Non-pigmented ciliary epithelial cell (primary cell): Measurements from ENCODE around the gene C1QTNF6.

Experiments used
- DNase-seq: peaks from one replicate; pipeline ENCODE4 v3.0.0-alpha.2; 2010; ENCODE audit warnings: low read depth

C1QTNF6 gene

DNA sequence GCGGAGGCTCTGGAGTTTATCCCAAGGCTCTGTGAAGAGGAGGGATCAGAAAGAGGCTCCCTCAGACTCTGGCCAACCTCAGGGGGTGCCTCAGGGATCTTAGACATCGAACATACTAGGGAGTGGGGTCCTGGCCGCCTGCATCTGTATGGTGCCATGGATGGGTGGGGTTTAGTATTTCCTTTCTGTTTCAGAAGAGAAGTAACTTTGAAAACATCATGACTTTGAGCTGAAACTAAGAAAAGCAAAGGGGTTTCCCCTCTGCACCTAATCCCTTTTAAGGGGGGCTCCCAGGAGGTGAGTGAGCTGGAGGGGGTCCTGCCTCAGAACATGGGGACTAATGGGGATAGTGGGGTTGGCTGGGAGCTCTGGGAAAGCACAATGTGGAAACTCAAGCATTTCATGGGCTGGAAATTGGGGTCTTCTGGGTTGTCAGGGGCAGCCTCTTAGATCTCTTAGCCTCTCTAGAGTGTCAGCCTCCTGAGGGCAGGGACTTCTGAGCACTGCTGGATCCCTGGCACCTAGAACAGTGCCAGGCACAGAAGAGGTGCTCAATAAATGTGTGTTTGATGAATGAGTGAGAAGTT, 36.0 kb upstream of the C1QTNF6 start:
- DNase-seq, result no peak

DNA sequence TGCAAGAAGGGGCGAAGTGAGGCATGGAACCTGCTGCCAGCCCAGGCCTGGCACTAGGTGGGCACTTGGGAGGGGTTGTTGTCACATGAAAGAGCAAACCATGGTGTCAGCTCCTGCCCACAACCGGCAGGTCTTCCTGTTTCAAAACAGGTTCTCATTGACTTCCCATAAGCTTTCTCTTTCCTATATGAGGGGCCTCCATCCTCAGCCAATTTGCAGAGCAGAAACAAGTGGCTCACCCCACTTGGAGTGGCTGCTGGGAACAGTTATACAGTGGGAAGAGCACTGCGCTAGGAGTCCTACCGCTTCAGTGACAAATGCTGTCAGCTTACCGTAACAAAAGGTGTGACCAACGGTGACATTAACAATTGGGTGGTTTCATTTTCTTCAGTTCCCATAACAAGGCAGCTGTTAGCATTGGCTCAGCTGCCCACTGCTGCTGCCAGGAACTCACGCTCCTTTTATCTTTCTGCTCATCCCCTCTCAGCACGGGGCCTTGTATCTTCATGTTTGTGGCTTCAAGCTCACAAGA, 34.5 kb upstream of the C1QTNF6 start:
- no peak for DNase-seq

DNA sequence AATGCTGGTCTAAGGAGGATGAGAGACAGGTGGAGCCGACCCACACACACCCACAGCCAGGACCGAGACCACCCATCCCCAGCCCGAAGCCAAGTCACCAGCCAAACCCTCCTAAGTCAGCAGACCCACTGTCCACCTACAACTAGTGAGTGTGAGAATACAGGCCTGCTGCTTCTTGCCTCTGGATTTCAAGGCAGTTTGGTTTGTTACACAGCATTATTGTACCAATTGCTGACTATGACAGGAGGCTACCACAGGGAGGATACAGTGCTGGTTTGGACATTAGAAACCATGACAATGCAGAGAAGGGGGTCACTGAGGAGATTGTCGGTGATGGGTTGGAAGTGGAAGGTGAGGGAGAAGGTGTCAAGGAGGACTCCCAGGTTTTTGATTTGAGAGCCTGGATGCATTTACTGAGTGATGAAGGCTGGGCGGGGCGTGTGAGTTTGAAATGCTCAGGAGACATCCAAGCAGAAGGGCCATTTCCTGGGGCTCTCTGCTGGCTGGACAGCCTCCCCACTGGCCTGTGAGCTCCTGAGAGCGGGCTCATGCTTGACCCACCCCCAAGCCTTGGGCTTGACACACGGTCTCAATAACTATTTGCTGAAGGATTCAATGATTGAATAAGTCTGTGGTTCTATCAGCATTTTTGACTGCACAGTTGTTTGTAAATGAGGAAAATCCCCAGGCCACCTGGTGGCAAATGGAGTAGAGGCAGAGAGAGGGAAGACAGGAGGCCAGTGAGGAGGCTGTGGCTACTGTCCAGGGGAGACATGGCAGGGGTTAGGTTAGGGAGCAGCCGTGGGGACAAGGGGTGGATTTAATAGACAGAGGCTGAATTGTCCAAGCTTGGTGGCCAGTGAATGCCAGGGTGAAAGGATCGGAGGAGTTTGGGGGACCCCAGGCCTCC, 33.6 kb upstream of the C1QTNF6 start:
- no peak for DNase-seq

- no peak for DNase-seq
Measured at GRCh38 chr22:37220543-37220981, 32.5 kb upstream of the C1QTNF6 start.

- DNase-seq, result no peak
Measured at GRCh38 chr22:37219533-37219932, 31.5 kb upstream of the C1QTNF6 start.

- DNase-seq, result no peak
Measured at GRCh38 chr22:37218771-37219411, 30.8 kb upstream of the C1QTNF6 start.

- no peak for DNase-seq
Measured at GRCh38 chr22:37218399-37218770, 30.3 kb upstream of the C1QTNF6 start.

DNA sequence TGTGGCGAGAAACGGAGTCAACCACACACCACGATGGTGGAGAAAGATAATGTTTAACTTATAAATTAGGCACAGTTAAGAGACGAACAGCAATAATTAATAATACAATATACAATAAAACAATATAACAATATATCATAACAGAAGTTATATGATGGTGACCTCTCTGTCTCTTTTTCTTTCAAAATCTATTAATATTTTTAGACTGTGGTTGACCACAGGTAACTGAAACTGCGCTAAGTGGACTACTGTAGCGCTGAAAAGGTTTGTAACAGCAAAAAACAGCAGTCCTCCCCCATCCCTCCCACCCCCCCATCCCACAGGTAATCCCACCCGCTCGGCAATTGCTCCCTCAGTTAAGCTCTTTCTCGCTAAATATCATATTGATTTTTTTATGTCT, 27.8 kb upstream of the C1QTNF6 start:
- DNase-seq, result no peak

GRCh38 chr22:37214731-37215030, 26.6 kb upstream of the C1QTNF6 start:
- no peak for DNase-seq

GRCh38 chr22:37213941-37214730, 26.1 kb upstream of the C1QTNF6 start:
- DNase-seq, result no peak

- no peak for DNase-seq
Measured at GRCh38 chr22:37213218-37213855, 25.3 kb upstream of the C1QTNF6 start.

- no peak for DNase-seq
Measured at GRCh38 chr22:37212174-37212906, 24.3 kb upstream of the C1QTNF6 start, which contains the start of gene SSTR3. TSS of gene SSTR3 (minus strand) at chr22:37212477. CDS start at chr22:37207803, 4,674 bp downstream.

DNA sequence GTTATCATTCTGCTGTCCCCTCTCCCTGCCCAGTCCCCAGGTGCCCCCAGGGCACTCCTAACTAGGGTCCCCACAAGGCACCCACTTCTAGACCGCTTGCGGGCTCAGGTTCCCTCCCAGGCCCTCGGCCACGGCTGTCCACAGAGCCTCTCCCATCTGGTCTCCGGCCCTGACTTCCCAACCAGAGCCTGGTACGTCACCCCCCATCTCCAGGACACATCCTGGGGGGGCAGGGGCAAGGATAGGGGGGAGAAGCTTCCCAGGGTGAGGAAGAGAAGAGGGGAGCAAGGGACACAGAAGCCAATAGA, 23.8 kb upstream of the C1QTNF6 start:
- no peak for DNase-seq

DNA sequence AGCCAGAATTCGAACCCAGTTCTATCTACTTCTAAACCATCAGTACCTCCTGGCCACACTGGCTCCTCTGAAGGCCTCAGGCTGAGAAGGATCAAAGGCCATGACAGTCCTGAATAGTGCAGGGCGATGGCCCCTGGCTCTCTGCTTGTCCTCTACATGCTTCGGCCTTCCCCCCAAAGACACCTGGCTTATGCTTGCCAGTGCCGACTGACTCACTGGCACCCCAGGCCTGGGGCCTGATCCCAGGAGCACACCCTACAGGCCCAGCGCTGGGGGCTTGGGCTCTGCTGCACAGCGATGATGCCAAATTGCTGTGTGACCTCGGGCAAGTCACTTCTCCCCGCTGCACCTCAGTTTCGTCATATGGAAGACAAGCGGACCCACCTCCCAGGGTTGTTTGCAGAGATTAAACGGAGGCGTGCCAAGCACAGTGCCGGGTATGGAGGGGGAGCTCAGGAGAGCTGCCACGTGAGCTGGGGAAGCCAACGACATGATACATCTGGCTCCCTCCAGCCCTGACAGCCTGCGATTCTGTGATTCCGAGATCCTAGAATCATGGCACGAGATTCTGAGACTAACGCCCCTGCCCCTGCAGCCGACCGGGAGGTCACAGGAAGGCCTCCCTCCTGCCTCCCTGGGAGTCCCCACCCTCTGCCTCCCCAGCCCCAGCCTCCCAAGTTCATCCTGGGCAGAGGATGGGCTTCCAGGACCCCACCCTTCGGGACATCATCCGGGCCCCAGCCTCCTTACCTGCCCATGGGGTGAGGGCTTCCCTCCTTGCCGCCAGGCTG, 23.2 kb upstream of the C1QTNF6 start:
- DNase-seq, result no peak

DNA sequence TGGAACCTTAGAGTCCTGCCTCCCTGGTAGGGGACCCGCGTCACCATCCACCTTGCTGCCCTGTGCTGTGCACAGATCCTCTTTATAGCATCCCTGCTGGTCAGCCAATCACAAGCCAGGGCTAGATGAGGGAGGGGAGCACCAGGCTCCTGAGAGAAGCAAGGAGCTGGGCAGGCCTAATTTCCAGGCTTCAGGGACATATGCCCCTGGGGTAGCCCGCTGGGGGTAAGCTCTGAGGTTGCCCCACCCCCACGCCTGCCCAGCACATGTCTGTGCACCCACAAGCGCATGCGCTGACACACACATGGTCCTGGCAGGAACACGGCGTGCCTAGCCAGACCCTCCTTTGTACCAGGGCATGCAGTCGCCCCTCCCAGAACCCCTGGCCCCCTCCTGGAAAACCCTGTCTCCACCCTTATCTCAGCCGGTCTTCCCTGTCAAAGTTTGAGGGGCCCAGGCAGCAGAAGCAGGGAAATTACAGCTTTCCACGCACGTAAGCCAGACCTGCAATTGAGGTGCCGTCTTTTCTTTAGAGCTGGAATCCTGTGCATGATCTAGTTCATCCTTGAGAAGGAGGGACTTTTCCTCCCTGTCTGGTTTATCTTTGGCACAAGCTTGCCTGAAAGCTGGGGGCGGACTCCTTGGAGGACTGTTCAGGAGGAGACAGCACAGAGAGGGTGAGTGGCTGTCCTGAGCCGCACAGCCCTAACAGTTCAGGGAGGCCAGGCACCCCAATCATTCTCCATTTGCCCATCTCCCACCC, 22.2 kb upstream of the C1QTNF6 start:
- DNase-seq, result no peak

- DNase-seq, result no peak
Measured at GRCh38 chr22:37209140-37209845, 21.2 kb upstream of the C1QTNF6 start.

DNA sequence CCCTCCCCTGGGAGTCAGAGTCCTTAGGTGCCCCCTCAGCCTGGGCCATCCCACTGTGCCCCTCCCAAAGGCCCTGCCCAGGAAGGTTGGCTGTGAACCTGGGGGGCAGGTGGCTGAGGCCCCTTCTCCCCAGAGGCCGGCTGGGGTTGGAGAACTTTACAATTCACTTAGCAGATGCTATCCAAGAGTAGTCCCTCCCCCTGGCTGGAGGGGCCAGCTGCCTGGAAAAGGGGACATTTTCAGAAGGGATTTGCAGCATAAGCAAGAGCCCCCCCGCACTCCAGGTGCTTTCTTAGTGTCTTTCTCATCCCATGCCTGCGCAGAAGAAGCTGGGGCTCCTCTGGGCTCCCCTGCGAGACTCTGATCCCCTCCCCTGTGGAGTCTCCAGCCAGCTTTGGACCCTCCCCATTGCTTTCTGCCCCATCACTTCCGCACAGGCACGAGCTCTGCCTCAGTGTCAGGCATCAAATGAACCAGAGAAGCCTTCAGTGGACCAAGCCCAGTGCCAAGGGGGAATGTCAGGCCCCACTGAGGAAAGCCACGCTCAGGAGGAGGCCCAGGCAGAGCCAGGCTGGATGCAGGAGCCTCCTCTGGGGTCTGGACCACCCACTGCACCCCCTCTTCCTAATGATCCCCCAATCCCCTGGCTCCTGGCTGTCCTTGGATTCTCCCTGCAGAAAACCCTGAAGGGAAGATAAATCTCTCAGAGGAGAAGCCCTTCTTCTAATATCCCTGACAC, 20.5 kb upstream of the C1QTNF6 start:
- no peak for DNase-seq

GRCh38 chr22:37207981-37208380, 19.9 kb upstream of the C1QTNF6 start:
- DNase-seq, result no peak
